HG03175 (cell line): Measurements from ENCODE around the gene NKX2-8.

Source experiments
- ATAC-seq: cut with Tn5 transposase; IDR thresholded peaks from one replicate; pipeline ENCODE4 v1.9.1; 2021; ENCODE audit warnings: mild to moderate bottlenecking, moderate library complexity; ENCODE audit not compliant: unreplicated experiment

NKX2-8 gene

DNA sequence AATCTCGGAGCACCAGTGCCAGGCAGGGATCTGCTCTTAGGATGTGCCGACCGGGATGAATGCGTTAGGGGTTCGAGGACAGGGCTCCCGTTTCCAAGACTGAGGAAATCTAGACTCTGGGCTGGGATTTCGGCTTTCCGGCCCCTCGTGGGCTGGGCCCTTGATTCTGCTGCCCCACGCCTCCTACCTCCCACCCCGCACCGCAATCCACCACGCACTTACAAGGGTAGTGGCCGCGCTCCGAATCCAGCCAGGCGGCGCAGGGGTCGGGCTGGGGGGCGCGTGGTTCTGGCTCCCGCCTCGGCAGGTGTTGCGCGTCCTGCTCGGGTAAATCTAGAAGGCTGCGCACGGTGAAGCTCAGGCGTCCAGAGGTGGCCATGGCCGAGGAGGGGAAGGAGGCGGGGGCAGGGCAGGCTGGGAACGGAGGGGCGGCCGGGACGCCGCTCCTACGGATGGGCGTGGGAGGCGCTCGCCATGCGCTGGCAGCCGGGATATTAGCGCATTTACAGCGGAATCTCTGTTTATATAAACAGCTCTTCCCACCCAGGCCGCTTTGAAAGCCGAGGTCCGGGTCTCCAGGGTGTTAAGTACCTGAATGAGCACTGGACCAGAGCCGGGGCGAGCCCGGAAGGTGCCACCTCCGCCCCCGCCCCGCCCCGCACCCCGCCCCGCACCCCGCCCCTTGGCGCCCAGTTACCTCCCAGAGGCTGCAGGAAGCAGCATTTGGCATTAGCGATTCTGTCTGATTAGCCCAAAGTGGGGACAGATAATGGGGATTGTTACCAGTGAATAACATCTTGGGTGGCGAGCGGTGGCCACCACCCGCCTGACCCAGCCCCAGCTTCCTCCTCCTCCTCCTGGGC, at the start of gene NKX2-8:
Gene NKX2-8, minus strand, starts transcription at position 604 of the 863 bp plus-strand sequence. Its CDS starts 225 bp downstream, at position 379.
- no peak for ATAC-seq

DNA sequence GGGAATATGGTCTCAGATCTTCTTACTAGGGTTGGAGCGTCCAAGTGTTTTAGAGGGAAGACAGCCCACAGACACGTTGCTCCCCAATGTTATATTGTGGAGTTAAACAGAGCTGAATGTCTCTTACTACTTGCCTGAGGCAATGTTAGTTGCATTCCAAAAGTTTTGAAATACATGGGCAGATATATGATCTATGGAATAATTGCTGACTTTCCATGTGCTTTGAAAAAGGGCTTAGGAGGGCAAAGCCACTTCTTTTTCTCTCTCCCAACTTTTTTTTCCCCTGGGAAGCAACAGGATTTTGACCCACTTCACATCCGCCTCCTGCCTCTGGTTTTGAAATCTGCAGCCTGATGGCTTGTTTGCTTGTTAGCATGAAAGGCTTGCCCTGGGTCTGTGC, 45.6 kb upstream of the NKX2-8 start:
- no peak for ATAC-seq

- ATAC-seq = no peak
These were observed 43.7 kb upstream of the NKX2-8 start for GRCh38 chr14:36626151-36626550.

DNA sequence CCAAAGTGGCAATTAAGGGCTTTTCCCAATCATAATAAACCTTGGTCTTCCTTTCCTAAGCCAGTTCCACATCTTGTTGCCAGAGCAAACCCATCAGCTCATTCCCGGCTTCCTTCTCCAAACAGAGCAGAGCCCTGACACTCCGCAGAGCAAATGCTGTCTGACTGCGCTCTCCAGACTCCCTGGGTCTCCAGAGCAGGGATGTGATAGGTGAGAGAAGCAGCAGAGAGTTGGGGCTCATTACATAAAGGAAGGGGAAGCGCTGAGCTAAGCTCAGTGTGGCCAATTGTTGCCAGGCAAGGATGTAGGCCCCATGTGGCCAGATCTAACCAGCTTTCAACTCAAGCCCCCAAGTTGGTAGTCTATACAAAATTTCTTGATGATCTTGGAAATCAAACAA, 43.0 kb upstream of the NKX2-8 start:
- no peak for ATAC-seq

DNA sequence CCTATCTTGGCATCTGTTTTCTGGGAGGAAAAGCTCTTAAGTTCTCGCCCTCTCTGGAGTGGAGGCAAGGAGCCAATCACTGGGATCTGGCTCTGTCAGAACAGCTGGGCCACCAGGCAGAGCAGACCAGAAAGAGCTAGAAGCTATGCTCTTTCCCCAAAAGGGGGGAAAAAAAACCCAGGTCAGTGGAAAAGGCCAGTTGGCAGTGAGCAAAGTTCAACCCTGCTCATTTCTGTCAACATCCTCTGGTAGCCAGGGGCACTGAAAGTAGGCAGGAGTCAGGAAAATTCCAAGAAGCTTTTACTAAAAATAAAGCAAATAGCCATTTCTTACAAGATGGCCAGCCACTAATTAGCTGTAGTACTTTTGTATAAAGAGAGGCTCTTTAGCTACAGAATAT, 42.6 kb upstream of the NKX2-8 start:
- no peak for ATAC-seq

GRCh38 chr14:36619853-36620252, 37.4 kb upstream of the NKX2-8 start:
- ATAC-seq = no peak

DNA sequence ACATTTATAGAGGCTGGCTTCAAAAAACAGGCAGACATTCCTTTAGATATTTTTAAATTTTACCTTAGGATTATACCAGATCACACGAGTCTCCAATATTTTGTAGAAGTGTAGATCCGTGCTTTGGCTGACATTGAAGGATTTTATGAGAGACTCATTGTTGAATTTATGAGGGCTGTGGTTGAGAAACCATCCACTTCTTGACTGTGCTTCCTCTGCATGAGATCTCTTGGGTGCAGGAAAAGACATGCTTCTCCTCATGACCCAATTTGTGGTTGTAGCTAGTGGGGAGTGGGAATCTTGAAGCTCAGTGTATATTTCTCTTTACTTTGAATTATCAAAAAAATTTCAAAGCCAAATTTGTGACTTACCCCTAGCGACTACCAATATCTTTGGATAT, 36.7 kb upstream of the NKX2-8 start:
- no peak for ATAC-seq

- ATAC-seq = no peak
These were observed 36.2 kb upstream of the NKX2-8 start for GRCh38 chr14:36618641-36619040.

DNA sequence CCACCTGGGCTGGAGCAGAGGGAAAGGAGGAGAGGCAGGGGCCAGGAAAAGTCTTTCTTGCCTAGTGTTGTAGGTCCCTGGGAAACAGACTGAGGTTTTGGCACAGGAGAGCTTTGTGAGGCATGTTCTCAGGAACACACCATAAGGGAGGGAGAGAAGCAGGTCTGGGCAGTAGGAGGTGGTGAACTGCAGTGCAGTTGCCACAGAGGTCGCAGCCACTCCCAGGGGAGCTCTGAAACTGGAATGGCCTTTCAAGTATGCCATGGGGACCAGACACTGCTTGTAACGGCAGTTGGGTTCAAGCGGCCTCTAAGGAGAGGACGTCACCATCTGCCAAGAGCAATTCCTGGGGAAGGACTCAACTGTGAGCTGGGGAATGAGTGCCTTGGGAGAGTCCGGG, 35.4 kb upstream of the NKX2-8 start:
- ATAC-seq = no peak

GRCh38 chr14:36605506-36605857, 23.1 kb upstream of the NKX2-8 start:
- no peak for ATAC-seq

DNA sequence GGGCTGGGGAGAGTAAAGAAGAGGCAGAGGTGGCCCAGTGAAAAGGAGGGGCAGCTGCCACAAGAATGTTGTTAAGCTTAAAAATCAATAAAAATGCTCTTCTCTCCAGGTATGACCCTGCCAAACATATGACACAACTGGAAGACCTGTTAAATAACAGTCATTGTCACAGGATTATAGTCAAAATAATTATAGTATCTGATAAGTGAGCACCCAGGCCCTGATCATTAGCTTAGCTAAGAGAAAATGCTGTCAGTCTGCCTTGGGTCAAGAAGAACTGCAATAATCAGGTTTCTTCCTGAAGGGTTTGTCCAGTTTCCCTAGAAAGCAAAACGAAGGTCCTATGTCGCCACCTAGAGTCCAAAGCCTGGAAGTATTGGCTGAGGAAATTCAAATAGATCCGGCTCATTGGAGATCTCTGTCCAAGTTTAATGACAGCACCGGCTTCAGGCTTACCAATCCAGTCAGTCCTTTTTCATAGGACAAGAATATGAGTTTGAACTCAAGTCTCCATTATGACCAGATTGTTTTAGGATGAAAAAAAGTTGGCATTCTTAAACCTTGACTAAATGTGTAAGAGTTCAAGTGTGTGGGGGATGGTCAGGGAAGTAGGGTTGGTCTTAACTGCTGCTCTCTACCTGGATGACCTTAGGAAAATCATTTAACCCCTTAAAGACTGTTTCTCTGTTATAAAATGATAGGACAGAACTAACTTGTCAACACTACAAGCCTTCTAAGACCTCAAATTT, 22.5 kb upstream of the NKX2-8 start:
- peak; percentile 83 for ATAC-seq

- ATAC-seq = no peak
These were observed 18.0 kb upstream of the NKX2-8 start for GRCh38 chr14:36600431-36600830.

DNA sequence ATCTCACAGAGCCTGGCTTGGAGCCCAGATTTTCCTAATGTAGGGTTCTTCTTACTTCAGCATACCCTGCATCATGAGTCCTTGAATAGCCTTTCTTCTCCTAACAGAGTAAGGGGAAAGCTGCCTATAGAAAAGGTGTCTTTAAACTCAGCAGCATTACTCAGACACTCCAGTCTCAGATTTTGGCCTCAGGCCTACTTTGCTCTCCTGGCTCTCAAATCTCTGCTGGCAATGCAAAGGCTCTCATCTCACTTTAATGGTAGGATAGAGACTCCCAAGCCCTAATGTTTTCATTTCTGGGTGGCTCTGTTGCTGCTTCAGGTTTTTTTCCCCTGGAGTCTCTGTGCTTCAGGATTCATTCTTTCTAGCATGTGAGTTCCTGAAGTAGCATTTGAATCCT, 9.1 kb upstream of the NKX2-8 start:
- ATAC-seq = no peak

DNA sequence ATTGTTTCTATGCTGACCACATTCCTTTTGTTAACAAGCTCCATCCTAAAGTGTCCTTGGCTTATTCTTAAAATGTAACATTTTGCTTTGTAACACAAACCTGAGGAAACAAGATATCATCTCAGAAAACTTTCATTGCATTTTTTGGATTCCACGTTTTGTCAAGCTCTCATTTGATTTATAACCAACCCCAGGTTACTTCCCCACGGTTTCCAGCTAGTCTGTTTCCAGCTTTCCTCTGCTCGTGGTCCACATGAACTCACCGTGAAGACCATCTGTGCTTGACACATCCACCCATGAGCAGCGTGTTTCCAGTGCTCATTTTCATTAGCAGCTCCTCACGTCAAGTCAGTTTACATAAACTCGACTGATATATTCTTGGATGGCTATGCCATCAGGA, 6.4 kb upstream of the NKX2-8 start:
- no peak for ATAC-seq

DNA sequence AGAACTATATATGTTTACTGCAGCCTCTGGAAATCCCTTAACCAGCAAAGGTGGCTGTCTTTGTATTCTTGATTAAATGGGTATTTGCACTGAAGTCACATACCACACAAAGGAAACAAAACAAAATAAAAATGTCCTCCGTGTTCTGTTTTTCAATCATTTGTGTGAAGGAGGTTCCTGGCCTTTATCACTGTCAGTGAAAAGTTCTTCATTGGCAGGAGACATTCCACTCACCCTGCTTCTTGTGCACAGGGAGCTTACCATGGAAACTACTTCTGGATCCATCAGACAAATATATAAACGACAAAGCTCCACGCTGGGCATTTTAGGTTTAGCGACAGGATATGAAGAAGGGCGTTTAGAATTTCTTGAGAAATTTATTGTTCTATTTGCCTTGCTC, 5.7 kb upstream of the NKX2-8 start:
- no peak for ATAC-seq

DNA sequence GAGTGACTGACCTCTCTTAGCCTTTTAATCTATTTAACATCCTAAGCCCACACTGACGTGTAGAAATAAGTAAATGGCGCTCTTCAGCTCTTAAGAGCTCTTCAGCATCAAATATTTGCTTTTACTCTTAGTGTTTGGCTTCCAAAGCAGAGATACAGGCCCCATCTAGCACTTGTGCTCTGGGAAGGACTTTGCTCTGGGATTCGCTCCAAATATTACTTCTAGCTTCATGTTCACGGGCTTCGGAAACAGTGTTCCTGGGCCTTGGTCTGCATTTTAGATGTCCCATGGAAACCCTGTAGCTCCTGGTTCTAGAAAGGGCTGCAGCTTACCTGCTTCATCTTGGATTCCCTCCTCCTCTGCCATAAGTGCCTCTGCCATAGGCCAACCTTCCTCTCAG, 2.7 kb upstream of the NKX2-8 start:
- no peak for ATAC-seq

GRCh38 chr14:36583893-36584811, 1.7 kb upstream of the NKX2-8 start:
- no peak for ATAC-seq

DNA sequence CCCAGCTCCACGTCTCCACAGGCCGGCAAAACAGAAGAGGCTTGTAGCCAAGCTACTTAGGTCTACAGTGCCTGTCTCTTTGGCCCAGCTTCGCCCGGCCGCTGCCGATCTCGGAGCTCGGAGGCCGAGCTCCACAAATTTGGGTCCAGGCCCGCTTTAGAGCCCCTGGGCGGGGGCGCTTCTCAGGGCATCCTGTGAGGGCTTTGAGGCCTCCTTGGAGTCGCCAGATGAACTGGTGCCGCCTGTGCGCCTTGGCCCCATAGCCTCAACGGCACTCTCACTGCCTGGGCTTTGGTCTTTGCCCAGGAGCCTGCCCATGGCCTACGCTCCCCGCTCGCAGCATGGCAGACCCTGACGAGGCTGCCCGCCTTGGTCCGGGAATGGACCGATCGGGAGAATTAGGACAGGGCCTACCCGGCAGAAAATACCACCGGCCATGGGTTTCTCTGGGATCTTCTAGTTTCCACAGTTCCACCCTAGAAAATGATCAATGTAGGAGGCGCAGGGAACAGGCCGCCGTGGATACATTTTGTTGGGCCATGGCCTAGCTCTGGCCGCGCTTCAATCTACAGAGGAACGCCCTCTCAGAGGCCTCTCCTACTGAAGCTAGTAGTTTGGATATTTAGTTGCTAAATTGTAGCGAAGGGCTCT, 953 bp upstream of the NKX2-8 start:
- no peak for ATAC-seq

- no peak for ATAC-seq
These were observed 444 bp upstream of the NKX2-8 start for GRCh38 chr14:36582874-36583241.

DNA sequence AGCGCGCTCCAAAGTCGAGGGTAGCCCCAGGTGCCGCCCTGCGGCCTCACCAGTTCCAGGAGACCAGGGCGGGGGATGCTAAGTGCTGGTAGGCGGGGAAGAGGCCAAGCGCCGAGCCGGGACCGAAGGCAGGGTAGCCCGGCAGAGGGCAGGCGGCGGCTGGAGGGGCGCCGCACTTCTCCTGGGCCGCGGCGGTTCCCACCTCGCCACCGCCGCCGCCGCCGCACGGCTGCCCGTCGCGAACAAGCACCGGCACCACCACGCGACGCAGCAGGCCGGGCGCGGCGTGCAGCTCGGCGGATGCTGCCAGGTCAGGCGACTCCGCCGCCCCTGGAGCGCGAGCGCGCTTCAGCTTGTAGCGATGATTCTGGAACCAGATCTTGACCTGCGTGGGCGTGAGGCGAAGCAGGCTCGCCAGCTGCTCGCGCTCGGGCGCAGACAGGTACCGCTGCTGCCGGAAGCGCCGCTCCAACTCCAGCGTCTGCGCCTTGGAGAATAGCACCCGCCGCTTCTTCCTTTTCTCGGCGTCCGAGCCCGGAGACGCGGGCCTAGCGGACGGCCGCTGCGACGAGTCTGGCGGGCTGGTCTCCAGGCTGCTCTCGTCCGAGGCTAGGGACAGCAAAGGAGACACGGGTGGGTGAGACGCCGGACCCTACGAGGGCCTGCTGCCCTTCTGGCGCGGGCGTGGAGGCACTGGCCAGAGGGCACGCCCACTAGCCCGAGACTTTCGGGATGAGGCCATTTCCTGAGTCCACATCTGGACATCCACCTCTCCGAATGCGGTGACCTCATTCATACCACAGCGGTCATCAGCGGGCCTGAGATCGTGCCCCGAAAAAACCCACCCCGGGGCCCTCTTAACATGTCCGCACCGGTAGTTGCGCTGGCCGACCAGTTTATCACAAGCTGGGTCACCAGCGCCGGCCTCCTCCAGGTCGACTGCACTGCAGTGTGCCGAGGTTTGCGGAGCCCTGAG, 1.3 kb downstream of the NKX2-8 start:
- no peak for ATAC-seq
